NB4 (cell line): Measurements from ENCODE around the gene CCNY.

Source experiments
- MYC ChIP-seq: IDR thresholded peaks from 2 replicates; pipeline ENCODE4 v1.6.1; 2011; ENCODE audit warnings: low read depth, low read length
- POLR2A ChIP-seq: IDR thresholded peaks from 2 replicates; pipeline ENCODE4 v1.6.1; 2011; ENCODE audit warnings: mild to moderate bottlenecking; ENCODE audit not compliant: insufficient read length; ENCODE audit errors: extremely low read depth
- TF ChIP-seq, protein P1 (sequence below): IDR thresholded peaks from one replicate; pipeline ENCODE4 v1.5.1; 2012; ENCODE audit warnings: low read depth, low read length

DNA sequence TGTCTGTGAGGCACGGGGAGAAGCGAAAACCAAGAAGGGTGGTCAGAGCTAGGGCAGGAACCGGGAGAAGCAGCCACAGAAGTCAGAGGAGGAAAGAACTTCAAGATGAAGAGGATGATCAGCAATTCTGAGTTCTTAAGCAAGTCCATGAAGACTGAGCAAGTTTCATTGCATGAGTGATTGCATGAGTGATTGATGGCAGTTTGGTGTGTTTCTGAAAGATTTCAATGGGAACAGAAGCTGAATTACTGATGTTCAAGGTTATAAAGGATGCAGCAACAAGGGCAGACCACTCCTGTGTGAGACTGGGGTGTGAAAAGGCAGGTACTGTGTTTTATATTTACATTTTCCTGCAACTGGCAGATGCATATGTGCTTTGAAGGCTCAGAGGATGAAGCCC lies 35.4 kb downstream of the CCNY start:
- TF ChIP-seq, protein P1, sequence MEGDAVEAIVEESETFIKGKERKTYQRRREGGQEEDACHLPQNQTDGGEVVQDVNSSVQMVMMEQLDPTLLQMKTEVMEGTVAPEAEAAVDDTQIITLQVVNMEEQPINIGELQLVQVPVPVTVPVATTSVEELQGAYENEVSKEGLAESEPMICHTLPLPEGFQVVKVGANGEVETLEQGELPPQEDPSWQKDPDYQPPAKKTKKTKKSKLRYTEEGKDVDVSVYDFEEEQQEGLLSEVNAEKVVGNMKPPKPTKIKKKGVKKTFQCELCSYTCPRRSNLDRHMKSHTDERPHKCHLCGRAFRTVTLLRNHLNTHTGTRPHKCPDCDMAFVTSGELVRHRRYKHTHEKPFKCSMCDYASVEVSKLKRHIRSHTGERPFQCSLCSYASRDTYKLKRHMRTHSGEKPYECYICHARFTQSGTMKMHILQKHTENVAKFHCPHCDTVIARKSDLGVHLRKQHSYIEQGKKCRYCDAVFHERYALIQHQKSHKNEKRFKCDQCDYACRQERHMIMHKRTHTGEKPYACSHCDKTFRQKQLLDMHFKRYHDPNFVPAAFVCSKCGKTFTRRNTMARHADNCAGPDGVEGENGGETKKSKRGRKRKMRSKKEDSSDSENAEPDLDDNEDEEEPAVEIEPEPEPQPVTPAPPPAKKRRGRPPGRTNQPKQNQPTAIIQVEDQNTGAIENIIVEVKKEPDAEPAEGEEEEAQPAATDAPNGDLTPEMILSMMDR: no peak
- no peak for TF ChIP-seq MYC
- no peak for TF ChIP-seq POLR2A
